Fibroblast of villous mesenchyme (primary cell): ENCODE measurements around the gene KRTAP10-7. TPM values are rescaled to one million over a fixed set of nuclear protein-coding genes. Genes with fewer than 3 reads are reported as not detected.
"Not testable (repeated sequence)": the region's sequence is repeated elsewhere in the genome, so short reads cannot be mapped to it uniquely, and the experiment has no call there.

Experiments used
- DNase-seq: peaks from one replicate; pipeline ENCODE4 v3.0.0-alpha.2; 2010; ENCODE audit warnings: low read depth
- H3K4me3 ChIP-seq: 2 replicates; pipeline ENCODE4 v1.5.1; 2011; ENCODE audit warnings: low read depth, mild to moderate bottlenecking, low read length
- total RNA-seq: library from RNA; depleted of rRNA; stranded (reverse); fragments of >200 nt; gene quantifications from 2 replicates; pipeline ENCODE4 v1.2.3, GENCODE V29; 2012
- TF ChIP-seq, protein P1 (sequence below): IDR thresholded peaks from 2 replicates; pipeline ENCODE4 v1.5.1; 2012; ENCODE audit warnings: low read depth, mild to moderate bottlenecking, low read length; ENCODE audit not compliant: insufficient read depth

Gene KRTAP10-7
- total RNA-seq, 1 donor: not detected

DNA sequence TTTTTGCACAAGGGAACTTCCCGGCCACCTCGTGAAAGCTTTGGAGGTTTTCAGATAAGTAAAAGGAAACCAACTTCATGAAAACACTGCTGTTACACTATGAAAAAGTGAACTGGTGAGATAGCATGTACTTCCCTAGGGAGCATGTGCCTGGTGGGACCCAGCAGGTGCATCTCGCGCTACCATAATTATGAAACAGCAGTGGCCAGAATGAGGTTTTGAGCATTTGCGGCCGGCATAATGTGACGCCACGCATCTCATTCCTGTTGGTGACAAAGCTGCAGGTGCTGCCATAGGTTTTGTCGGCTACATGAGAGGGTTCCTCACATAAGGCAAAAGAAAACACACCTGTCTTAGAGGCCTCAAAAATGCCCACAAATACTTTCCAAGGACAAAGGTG is 43.5 kb upstream of the KRTAP10-7 start:
- H3K4me3 ChIP-seq: no peak overlapping the region
- TF ChIP-seq, protein P1, sequence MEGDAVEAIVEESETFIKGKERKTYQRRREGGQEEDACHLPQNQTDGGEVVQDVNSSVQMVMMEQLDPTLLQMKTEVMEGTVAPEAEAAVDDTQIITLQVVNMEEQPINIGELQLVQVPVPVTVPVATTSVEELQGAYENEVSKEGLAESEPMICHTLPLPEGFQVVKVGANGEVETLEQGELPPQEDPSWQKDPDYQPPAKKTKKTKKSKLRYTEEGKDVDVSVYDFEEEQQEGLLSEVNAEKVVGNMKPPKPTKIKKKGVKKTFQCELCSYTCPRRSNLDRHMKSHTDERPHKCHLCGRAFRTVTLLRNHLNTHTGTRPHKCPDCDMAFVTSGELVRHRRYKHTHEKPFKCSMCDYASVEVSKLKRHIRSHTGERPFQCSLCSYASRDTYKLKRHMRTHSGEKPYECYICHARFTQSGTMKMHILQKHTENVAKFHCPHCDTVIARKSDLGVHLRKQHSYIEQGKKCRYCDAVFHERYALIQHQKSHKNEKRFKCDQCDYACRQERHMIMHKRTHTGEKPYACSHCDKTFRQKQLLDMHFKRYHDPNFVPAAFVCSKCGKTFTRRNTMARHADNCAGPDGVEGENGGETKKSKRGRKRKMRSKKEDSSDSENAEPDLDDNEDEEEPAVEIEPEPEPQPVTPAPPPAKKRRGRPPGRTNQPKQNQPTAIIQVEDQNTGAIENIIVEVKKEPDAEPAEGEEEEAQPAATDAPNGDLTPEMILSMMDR: no peak
- no peak for DNase-seq

- no peak for DNase-seq
- no peak overlapping the region for H3K4me3 ChIP-seq
- TF ChIP-seq, protein P1: no peak
Measured at GRCh38 chr21:44557491-44558328, 42.7 kb upstream of the KRTAP10-7 start.

DNA sequence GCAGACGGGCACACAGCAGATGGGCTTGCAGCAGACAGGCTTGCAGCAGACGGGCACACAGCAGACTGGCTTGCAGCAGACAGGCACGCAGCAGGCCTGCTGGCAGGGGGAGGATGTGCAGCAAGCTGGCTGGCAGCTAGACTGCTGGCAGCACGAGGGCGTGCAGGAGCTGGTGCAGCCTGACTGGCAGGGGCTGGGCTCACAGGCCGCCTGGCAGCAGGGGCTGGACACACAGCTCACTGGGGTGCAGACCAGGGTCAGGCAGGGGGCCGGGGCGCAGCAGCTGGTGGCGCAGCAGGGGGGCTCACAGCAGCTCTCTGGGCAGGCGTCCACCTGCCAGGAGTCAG is 42.1 kb upstream of the KRTAP10-7 start:
- DNase-seq, H3K4me3 ChIP-seq: not testable (repeated sequence)

GRCh38 chr21:44558695-44559094 is 41.7 kb upstream of the KRTAP10-7 start, which contains the start of gene KRTAP10-3:
Gene KRTAP10-3, minus strand, starts transcription at chr21:44558795. Its CDS starts 80 bp downstream, at chr21:44558715.
- TF ChIP-seq, protein P1: no peak

DNA sequence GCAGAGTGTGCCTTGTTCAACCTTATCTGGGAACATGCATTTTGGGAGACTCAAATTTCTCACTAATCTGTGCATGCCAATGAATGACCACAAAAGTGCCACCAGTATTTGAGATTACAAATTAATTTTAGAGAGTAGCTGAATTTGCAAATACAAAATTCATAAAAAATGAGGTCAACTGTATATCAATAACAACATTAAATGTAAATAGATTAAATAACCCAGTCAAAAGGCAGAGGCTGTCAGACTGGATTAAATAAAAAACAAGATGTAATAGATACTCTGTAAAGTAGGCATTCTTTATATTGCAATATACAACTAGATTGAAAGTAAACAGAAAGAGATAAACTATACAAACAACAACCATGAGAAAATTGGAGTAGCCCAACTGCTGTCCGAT is 36.3 kb upstream of the KRTAP10-7 start:
- H3K4me3 ChIP-seq: no peak overlapping the region
- no peak for DNase-seq
- TF ChIP-seq, protein P1: no peak

More at GRCh38 chr21:44558695-44559094, 41.7 kb upstream of the KRTAP10-7 start, which contains the start of gene KRTAP10-3:
- no peak within 1 kb of the TSS for H3K4me3 ChIP-seq
- DNase-seq: no peak

DNA sequence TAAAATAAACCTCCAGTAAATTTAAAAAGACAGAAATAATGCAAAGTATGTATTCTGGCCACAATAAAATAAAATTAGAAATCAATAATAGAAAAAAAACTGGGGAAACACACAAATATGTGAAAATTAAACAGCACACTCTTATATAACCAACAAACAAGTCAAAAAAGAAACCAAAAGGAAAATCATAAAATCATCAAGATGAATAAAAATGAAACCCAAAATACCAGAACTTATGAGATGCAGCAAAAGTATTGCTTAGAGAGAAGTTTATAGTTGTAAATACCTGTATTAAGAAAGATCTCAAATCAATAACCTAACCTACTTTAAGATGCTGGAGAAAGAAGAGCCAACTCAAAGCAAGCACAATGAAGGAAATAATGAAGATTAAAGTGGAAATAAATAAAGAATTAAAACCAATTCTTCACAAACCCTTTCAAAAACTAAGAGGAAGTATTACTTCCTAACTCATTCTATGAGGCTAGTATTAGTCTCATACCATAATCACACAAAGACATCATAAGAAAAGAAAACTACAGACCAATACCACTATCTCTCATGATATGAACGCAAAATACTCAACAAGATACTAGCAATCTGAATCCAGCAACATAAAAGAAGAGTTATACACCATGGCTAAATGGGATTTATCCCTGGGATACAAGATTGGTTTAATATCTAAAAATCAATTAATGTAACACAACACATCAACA is 35.4 kb upstream of the KRTAP10-7 start:
- no peak for DNase-seq
- no peak overlapping the region for H3K4me3 ChIP-seq
- TF ChIP-seq, protein P1: no peak

DNA sequence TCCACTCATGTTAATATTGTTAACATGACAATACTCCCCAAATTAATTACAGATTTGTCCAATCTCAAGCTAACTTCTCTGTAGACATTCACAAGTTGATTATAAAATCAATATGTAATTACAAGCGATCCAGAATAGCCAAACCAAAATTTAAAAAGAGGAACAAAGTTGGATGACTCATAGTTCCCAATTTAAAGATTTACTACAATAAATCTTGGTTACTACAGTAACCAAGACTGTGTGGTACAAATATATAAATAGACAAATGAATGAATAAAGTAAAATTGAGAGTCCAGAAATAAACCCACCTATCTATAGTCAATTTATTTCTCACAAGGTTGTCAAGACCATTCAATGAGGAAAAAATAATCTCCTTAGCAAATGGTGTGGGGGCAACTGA is 34.0 kb upstream of the KRTAP10-7 start:
- TF ChIP-seq, protein P1: no peak
- no peak overlapping the region for H3K4me3 ChIP-seq
- DNase-seq: no peak
